Subcutaneous abdominal adipose tissue (tissue), 5 donors: ENCODE results near the gene SLC7A14.

Experiments used
- H3K27ac ChIP-seq: one replicate; pipeline ENCODE4 v1.7.0; 2013; ENCODE audit warnings: low read depth, mild to moderate bottlenecking, inconsistent platforms, low read length, moderate library complexity
- H3K27me3 ChIP-seq, 5 donors: one replicate each; pipeline ENCODE4 v1.7.0; 2013; ENCODE audit warnings: low read length in 5 of 5, inconsistent platforms in 1 of 5; ENCODE audit not compliant: control insufficient read depth in 5 of 5, insufficient read depth in 4 of 5
- H3K36me3 ChIP-seq, 5 donors: one replicate each; pipeline ENCODE4 v1.7.0; 2013; ENCODE audit warnings: low read length in 5 of 5; ENCODE audit not compliant: control insufficient read depth in 5 of 5, insufficient read depth in 5 of 5
- H3K4me1 ChIP-seq, 5 donors: one replicate each; pipeline ENCODE4 v1.7.0; 2013; ENCODE audit warnings: low read length in 5 of 5, mild to moderate bottlenecking in 3 of 5, moderate library complexity in 1 of 5; ENCODE audit not compliant: control insufficient read depth in 5 of 5, insufficient read depth in 5 of 5
- H3K4me3 ChIP-seq, 5 donors: one replicate each; pipeline ENCODE4 v1.7.0; 2013; ENCODE audit warnings: low read length in 5 of 5, low read depth in 1 of 5
- H3K9ac ChIP-seq, 5 donors: one replicate each; pipeline ENCODE4 v1.7.0; 2013; ENCODE audit warnings: low read length in 5 of 5, mild to moderate bottlenecking in 4 of 5, moderate library complexity in 3 of 5
- H3K9me3 ChIP-seq, 5 donors: one replicate each; pipeline ENCODE4 v1.7.0; 2013; ENCODE audit warnings: low read length in 5 of 5; ENCODE audit not compliant: control insufficient read depth in 5 of 5
- donor health status: healthy.
- donor health status: healthy.
- donor health status: healthy.
- donor health status: healthy.
- donor health status: healthy.

Gene SLC7A14

DNA sequence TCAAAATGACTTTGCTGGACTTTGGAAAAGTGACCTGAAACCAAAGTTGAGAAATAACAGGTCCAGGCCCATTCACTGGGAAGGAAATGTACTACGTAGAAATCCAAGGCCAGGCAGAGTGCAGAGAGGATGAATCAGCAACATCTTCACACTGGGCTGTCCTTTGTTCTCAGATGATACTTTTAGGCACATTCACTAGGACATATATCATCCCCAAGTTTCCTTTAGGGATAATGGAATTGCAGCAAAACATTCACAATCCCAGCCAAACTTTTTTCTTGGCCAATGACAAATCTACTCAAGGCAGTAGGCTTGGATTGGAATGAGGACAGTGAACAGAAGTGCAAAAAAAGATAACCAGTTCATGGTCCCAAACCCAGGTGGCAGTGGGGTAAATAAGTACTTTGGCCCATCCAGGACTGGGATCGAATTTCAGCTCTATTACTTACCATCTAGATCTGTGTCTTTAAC is 92.1 kb downstream of the SLC7A14 start:
- no peak overlapping the region for H3K9ac ChIP-seq
- no peak overlapping the region for H3K4me3 ChIP-seq
- H3K9me3 ChIP-seq, result no peaks in the 10 kb centered on the region
- no peaks in the 10 kb centered on the region for H3K27me3 ChIP-seq
- H3K27ac ChIP-seq, result no peak overlapping the region
- no peaks in the 10 kb centered on the region for H3K36me3 ChIP-seq
- H3K4me1 ChIP-seq, result peaks cover 0 to 4% (median 0%) of the 10 kb centered on the region in 5 donors

- no peak overlapping the region for H3K27ac ChIP-seq
- H3K4me3 ChIP-seq, result no peak overlapping the region
- H3K36me3 ChIP-seq, result no peaks in the 10 kb centered on the region
- H3K9me3 ChIP-seq, result no peaks in the 10 kb centered on the region
- H3K27me3 ChIP-seq, result no peaks in the 10 kb centered on the region
- peaks cover 0 to 7% (median 3%) of the 10 kb centered on the region in 5 donors for H3K4me1 ChIP-seq
- no peak overlapping the region for H3K9ac ChIP-seq
These were observed 94.0 kb downstream of the SLC7A14 start for GRCh38 chr3:170491901-170492300.

GRCh38 chr3:170490828-170491560 is 94.9 kb downstream of the SLC7A14 start:
- Histone ChIP-seq H3K9ac (no peak overlapping the region), H3K27ac (no peak overlapping the region), H3K4me3 (no peak overlapping the region), H3K4me1 (peaks cover 0 to 7% (median 3%) of the 10 kb centered on the region in 5 donors), H3K36me3 (no peaks in the 10 kb centered on the region), H3K9me3 (no peaks in the 10 kb centered on the region), H3K27me3 (no peaks in the 10 kb centered on the region)

DNA sequence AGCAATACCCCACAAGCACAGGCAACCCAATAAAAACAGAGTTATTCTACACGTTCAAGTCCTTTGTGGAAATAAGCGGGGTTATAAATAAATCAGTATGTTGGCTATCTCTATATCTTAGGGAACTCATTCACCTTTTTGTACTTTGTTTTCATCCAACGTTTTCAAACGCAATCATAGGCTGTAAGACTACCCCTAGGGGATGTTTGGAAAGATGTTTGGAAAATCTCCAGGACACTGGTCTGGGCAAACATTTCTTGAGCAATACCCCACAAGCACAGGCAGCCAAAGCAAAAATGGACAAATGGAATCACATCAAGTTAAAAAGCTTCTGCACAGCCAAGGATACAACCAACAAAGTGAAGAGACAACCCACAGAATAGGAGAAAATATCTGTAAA is 97.1 kb downstream of the SLC7A14 start:
- Histone ChIP-seq H3K4me3 (no peak overlapping the region), H3K4me1 (peaks cover 0 to 7% (median 3%) of the 10 kb centered on the region in 5 donors), H3K27ac (no peak overlapping the region), H3K36me3 (no peaks in the 10 kb centered on the region), H3K9me3 (no peaks in the 10 kb centered on the region), H3K9ac (no peak overlapping the region), H3K27me3 (no peaks in the 10 kb centered on the region)

- no peak overlapping the region for H3K27ac ChIP-seq
These were observed 98.8 kb downstream of the SLC7A14 start for GRCh38 chr3:170487031-170487430.

GRCh38 chr3:170486398-170486797 is 99.5 kb downstream of the SLC7A14 start:
- peaks cover 0 to 7% (median 3%) of the 10 kb centered on the region in 5 donors for H3K4me1 ChIP-seq

More at GRCh38 chr3:170487031-170487430, 98.8 kb downstream of the SLC7A14 start:
- Histone ChIP-seq H3K4me1 (peaks cover 0 to 7% (median 3%) of the 10 kb centered on the region in 5 donors), H3K9me3 (no peaks in the 10 kb centered on the region), H3K9ac (no peak overlapping the region), H3K27me3 (no peaks in the 10 kb centered on the region), H3K4me3 (no peak overlapping the region), H3K36me3 (no peaks in the 10 kb centered on the region)

GRCh38 chr3:170485696-170486095 is 100.2 kb downstream of the SLC7A14 start:
- no peaks in the 10 kb centered on the region for H3K9me3 ChIP-seq
- peaks cover 0 to 7% (median 3%) of the 10 kb centered on the region in 5 donors for H3K4me1 ChIP-seq
- H3K27ac ChIP-seq, result no peak overlapping the region
- H3K27me3 ChIP-seq, result peaks cover 0 to 2% (median 0%) of the 10 kb centered on the region in 5 donors
- no peak overlapping the region for H3K4me3 ChIP-seq
- H3K36me3 ChIP-seq, result no peaks in the 10 kb centered on the region
- H3K9ac ChIP-seq, result no peak overlapping the region

More at GRCh38 chr3:170486398-170486797, 99.5 kb downstream of the SLC7A14 start:
- no peaks in the 10 kb centered on the region for H3K36me3 ChIP-seq
- H3K9ac ChIP-seq, result no peak overlapping the region
- H3K4me3 ChIP-seq, result no peak overlapping the region
- no peaks in the 10 kb centered on the region for H3K27me3 ChIP-seq
- no peaks in the 10 kb centered on the region for H3K9me3 ChIP-seq
- no peak overlapping the region for H3K27ac ChIP-seq

DNA sequence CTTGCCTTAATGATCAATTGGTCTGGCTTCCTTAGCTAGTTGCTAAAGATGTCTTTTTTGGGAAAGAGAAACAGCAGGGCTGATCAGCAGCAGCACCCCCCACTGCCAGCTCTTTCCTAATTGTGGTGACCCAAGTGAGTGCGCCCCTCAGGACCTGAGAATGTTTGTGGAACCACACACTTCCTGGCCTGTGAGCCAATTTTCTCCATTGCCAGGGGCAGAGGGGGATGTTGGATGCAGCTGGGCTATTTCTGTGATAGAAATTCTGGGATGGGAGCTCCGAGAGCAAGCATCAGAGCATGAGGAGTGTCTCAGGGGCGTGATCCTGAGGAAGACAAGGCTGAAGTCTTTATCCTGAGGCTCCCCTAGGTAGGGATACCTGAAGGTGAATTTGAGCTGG is 100.6 kb downstream of the SLC7A14 start:
- no peaks in the 10 kb centered on the region for H3K36me3 ChIP-seq
- no peaks in the 10 kb centered on the region for H3K9me3 ChIP-seq
- peaks cover 0 to 7% (median 3%) of the 10 kb centered on the region in 5 donors for H3K4me1 ChIP-seq
- no peak overlapping the region for H3K4me3 ChIP-seq
- no peak overlapping the region for H3K27ac ChIP-seq
- H3K27me3 ChIP-seq, result peaks cover 0 to 4% (median 0%) of the 10 kb centered on the region in 5 donors
- H3K9ac ChIP-seq, result no peak overlapping the region

- Histone ChIP-seq H3K4me3 (no peak overlapping the region), H3K9ac (no peak overlapping the region), H3K9me3 (no peaks in the 10 kb centered on the region), H3K4me1 (peaks cover 0 to 7% (median 3%) of the 10 kb centered on the region in 5 donors), H3K36me3 (no peaks in the 10 kb centered on the region), H3K27ac (no peak overlapping the region), H3K27me3 (peaks cover 0 to 4% (median 0%) of the 10 kb centered on the region in 5 donors)
These were observed 101.0 kb downstream of the SLC7A14 start for GRCh38 chr3:170484869-170485268.

DNA sequence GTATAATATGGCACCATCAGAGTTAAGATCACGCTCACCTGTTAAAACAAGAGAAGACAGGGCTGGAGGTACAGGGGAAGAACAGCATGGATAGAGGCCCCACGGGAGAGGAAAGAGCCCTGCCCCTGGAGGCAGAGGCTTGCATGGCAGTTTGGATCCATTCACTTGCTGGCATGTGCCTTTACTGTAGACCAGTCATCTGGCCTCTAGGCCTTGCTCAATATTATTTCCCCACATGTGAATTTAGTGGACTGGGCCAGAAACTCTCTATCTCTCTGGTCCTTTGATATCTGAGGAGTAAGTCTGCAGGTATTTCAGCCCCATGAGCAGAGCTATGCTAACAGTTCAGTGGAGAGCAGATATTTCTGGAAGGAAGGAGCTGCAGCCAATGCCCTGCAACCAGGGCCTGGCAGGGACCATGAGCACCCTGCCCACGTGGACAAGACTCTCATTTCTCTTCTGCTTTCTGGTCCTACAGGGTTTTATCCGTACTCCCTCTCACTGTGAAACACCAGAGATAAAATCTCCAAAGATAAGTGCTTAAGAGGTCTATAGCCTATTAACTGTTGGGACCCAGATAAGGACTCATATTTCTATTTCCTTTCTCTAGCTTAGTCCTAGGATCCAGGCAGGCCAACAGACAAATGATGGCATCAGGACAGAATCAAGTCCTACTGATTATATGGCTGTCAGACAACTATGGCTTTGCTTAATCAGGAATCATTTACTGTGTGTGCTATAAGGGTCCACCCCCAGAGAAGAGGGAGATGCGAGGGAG is 102.2 kb downstream of the SLC7A14 start:
- Histone ChIP-seq H3K9ac (no peak overlapping the region), H3K27me3 (peaks cover 0 to 4% (median 0%) of the 10 kb centered on the region in 5 donors), H3K27ac (no peak overlapping the region), H3K9me3 (no peaks in the 10 kb centered on the region), H3K36me3 (no peaks in the 10 kb centered on the region), H3K4me1 (peaks cover 0 to 4% (median 2%) of the 10 kb centered on the region in 5 donors), H3K4me3 (no peak overlapping the region)
